Naive B cell (primary cell): ENCODE results near the gene RFX5. TPM values are rescaled to one million over a fixed set of nuclear protein-coding genes. Genes with fewer than 3 reads are reported as not detected.

Source experiments
- ATAC-seq, 2 donors: fragments of 150-1000 bp; cut with Tn5 transposase; 2 replicates each; pipeline ENCODE4 v1.10.0; 2021; ENCODE audit warnings: low read depth in 2 of 2, mild to moderate bottlenecking in 2 of 2, moderate library complexity in 2 of 2
- DNase-seq: peaks from one replicate; pipeline ENCODE4 v3.0.0; 2022
- H3K27ac Mint-ChIP-seq, 6 donors: one replicate each; pipeline ENCODE4 v1.8.0; 2020 to 2022; ENCODE audit warnings: mild to moderate bottlenecking in 6 of 6, mixed read lengths in 6 of 6, moderate library complexity in 5 of 6, inconsistent platforms in 2 of 6
- H3K27me3 Mint-ChIP-seq, 3 donors: one replicate each; pipeline ENCODE4 v1.8.0; 2021 to 2022; ENCODE audit warnings: mixed read lengths in 3 of 3, mild to moderate bottlenecking in 1 of 3
- H3K36me3 Mint-ChIP-seq, 2 donors: one replicate each; pipeline ENCODE4 v1.8.0; 2020 to 2022; ENCODE audit warnings: mixed read lengths in 2 of 2, inconsistent platforms in 1 of 2, mild to moderate bottlenecking in 1 of 2
- H3K4me1 Mint-ChIP-seq, 3 donors: one replicate each; pipeline ENCODE4 v1.8.0; 2020 to 2022; ENCODE audit warnings: mixed read lengths in 3 of 3, inconsistent platforms in 1 of 3, mild to moderate bottlenecking in 1 of 3, moderate library complexity in 1 of 3
- H3K4me3 Mint-ChIP-seq, 8 donors: one replicate each; pipeline ENCODE4 v1.8.0; 2020 to 2022; ENCODE audit warnings: mild to moderate bottlenecking in 8 of 8, mixed read lengths in 8 of 8, moderate library complexity in 8 of 8, inconsistent platforms in 2 of 8
- H3K9me3 Mint-ChIP-seq, 7 donors: one replicate each; pipeline ENCODE4 v1.8.0; 2020 to 2022; ENCODE audit warnings: mixed read lengths in 7 of 7, mild to moderate bottlenecking in 5 of 7, inconsistent platforms in 2 of 7, moderate library complexity in 1 of 7
- polyA plus RNA-seq, 6 donors: library from polyadenylated mRNA; unstranded; fragments of 300-500 nt; fragmentation: Illumina TruSeq; gene quantifications; one replicate each; pipeline ENCODE4 v1.2.3, GENCODE V29; 2021; ENCODE audit warnings: low read depth in 6 of 6

Gene RFX5
- polyA plus RNA-seq, 6 donors from 2014 or later = 113 to 139 (median 130) TPM

GRCh38 chr1:151347523-151348246, 633 bp upstream of the RFX5 start:
- peak overlapping the region; percentile 98 to 100 (median 99) for H3K27ac Mint-ChIP-seq
- no peaks in the 10 kb centered on the region for H3K27me3 Mint-ChIP-seq
- ATAC-seq (peak in 1 of 2 donors; percentile 3), DNase-seq (no peak)
- H3K9me3 Mint-ChIP-seq = peaks cover 0 to 12% (median 0%) of the 10 kb centered on the region in 7 donors
- peak overlapping the region; percentile 92 to 100 (median 97) for H3K4me3 Mint-ChIP-seq
- H3K36me3 Mint-ChIP-seq = peaks cover 7 to 33% of the 10 kb centered on the region in 2 donors
- peaks cover 44 to 55% (median 51%) of the 10 kb centered on the region in 3 donors for H3K4me1 Mint-ChIP-seq

- peak overlapping the region; percentile 92 to 100 (median 97) for H3K4me3 Mint-ChIP-seq
- H3K36me3 Mint-ChIP-seq = peaks cover 7 to 39% of the 10 kb centered on the region in 2 donors
- DNase-seq = peak; percentile 5
- peak overlapping the region; percentile 98 to 100 (median 99) for H3K27ac Mint-ChIP-seq
- H3K27me3 Mint-ChIP-seq = no peaks in the 10 kb centered on the region
- H3K9me3 Mint-ChIP-seq = peaks cover 0 to 8% (median 0%) of the 10 kb centered on the region in 7 donors
- peaks cover 49 to 62% (median 54%) of the 10 kb centered on the region in 3 donors for H3K4me1 Mint-ChIP-seq
- ATAC-seq = no peak
These were observed 827 bp downstream of the RFX5 start for GRCh38 chr1:151346082-151346768.

GRCh38 chr1:151344291-151344690, 2.8 kb downstream of the RFX5 start:
- Mint-ChIP-seq H3K4me3 (peak overlapping the region in 4 of 8 donors; percentile 16 to 68 (median 58)), H3K27ac (peak overlapping the region; percentile 49 to 99 (median 82)), H3K36me3 (peaks cover 7 to 39% of the 10 kb centered on the region in 2 donors)

GRCh38 chr1:151343587-151343986, 3.5 kb downstream of the RFX5 start:
- Mint-ChIP-seq H3K4me3 (peak overlapping the region in 7 of 8 donors; percentile 16 to 79 (median 58)), H3K36me3 (peaks cover 7 to 39% of the 10 kb centered on the region in 2 donors), H3K27me3 (no peaks in the 10 kb centered on the region), H3K4me1 (peaks cover 56 to 81% (median 65%) of the 10 kb centered on the region in 3 donors), H3K27ac (peak overlapping the region in 4 of 6 donors; percentile 49 to 99 (median 74)), H3K9me3 (no peaks in the 10 kb centered on the region)
- DNase-seq (no peak), ATAC-seq (no peak)

More at GRCh38 chr1:151344291-151344690, 2.8 kb downstream of the RFX5 start:
- Mint-ChIP-seq H3K4me1 (peaks cover 53 to 76% (median 65%) of the 10 kb centered on the region in 3 donors), H3K27me3 (no peaks in the 10 kb centered on the region), H3K9me3 (no peaks in the 10 kb centered on the region)
- ATAC-seq = no peak
- no peak for DNase-seq

GRCh38 chr1:151342569-151342968, 4.5 kb downstream of the RFX5 start:
- H3K9me3 Mint-ChIP-seq = no peaks in the 10 kb centered on the region
- H3K4me3 Mint-ChIP-seq = peak overlapping the region in 1 of 8 donors; percentile 23
- H3K4me1 Mint-ChIP-seq = peaks cover 49 to 74% (median 57%) of the 10 kb centered on the region in 3 donors
- H3K27ac Mint-ChIP-seq = peak overlapping the region in 5 of 6 donors; percentile 59 to 99 (median 90)
- no peaks in the 10 kb centered on the region for H3K27me3 Mint-ChIP-seq
- H3K36me3 Mint-ChIP-seq = peaks cover 7 to 39% of the 10 kb centered on the region in 2 donors
- DNase-seq (no peak), ATAC-seq (no peak)

- Mint-ChIP-seq H3K9me3 (no peaks in the 10 kb centered on the region), H3K36me3 (peaks cover 7 to 38% of the 10 kb centered on the region in 2 donors), H3K4me1 (peaks cover 46 to 69% (median 53%) of the 10 kb centered on the region in 3 donors), H3K27ac (peak overlapping the region in 2 of 6 donors; percentile 90 to 99), H3K27me3 (no peaks in the 10 kb centered on the region), H3K4me3 (peak overlapping the region in 1 of 8 donors; percentile 39)
- no peak for DNase-seq
- ATAC-seq = no peak
These were observed 5.0 kb downstream of the RFX5 start for GRCh38 chr1:151342021-151342420.

GRCh38 chr1:151340870-151341754, 5.9 kb downstream of the RFX5 start:
- ATAC-seq (peak; percentile 89 to 92), DNase-seq (peak; percentile 60)
- Mint-ChIP-seq H3K9me3 (no peaks in the 10 kb centered on the region), H3K27ac (peak overlapping the region; percentile 23 to 79 (median 42)), H3K4me3 (peak overlapping the region in 2 of 8 donors; percentile 3 to 34), H3K4me1 (peaks cover 43 to 67% (median 51%) of the 10 kb centered on the region in 3 donors), H3K27me3 (no peaks in the 10 kb centered on the region), H3K36me3 (peaks cover 3 to 29% of the 10 kb centered on the region in 2 donors)

- H3K27me3 Mint-ChIP-seq = no peaks in the 10 kb centered on the region
- DNase-seq (no peak), ATAC-seq (no peak)
- peak overlapping the region in 5 of 6 donors; percentile 43 to 93 (median 81) for H3K27ac Mint-ChIP-seq
- peaks cover 18 to 30% (median 20%) of the 10 kb centered on the region in 3 donors for H3K4me1 Mint-ChIP-seq
- no peaks in the 10 kb centered on the region for H3K9me3 Mint-ChIP-seq
- no peak overlapping the region for H3K4me3 Mint-ChIP-seq
- no peaks in the 10 kb centered on the region for H3K36me3 Mint-ChIP-seq
These were observed 10.5 kb downstream of the RFX5 start for GRCh38 chr1:151336556-151336955.

GRCh38 chr1:151334822-151335221, 12.2 kb downstream of the RFX5 start:
- Mint-ChIP-seq H3K4me3 (no peak overlapping the region), H3K4me1 (peaks cover 10 to 18% (median 13%) of the 10 kb centered on the region in 3 donors), H3K9me3 (no peaks in the 10 kb centered on the region), H3K36me3 (no peaks in the 10 kb centered on the region), H3K27me3 (no peaks in the 10 kb centered on the region), H3K27ac (no peak overlapping the region)
- DNase-seq (no peak), ATAC-seq (no peak)

GRCh38 chr1:151327903-151328674, 19.0 kb downstream of the RFX5 start:
- Mint-ChIP-seq H3K27ac (peak overlapping the region; percentile 95 to 100 (median 99)), H3K4me3 (peak overlapping the region; percentile 89 to 99 (median 98)), H3K9me3 (no peaks in the 10 kb centered on the region), H3K36me3 (peaks cover 7 to 9% of the 10 kb centered on the region in 2 donors), H3K27me3 (no peaks in the 10 kb centered on the region), H3K4me1 (peaks cover 30 to 43% (median 35%) of the 10 kb centered on the region in 3 donors)
- ATAC-seq (peak; percentile 4 to 8), DNase-seq (no peak)

- H3K9me3 Mint-ChIP-seq = no peaks in the 10 kb centered on the region
- H3K4me1 Mint-ChIP-seq = peaks cover 35 to 46% (median 41%) of the 10 kb centered on the region in 3 donors
- H3K27me3 Mint-ChIP-seq = no peaks in the 10 kb centered on the region
- ATAC-seq (peak; percentile 87), DNase-seq (peak; percentile 94)
- peak within 1 kb of the TSS; percentile 95 to 100 (median 99) for H3K27ac Mint-ChIP-seq
- peak within 1 kb of the TSS; percentile 89 to 99 (median 98) for H3K4me3 Mint-ChIP-seq
- peaks cover 7 to 9% of the 10 kb centered on the region in 2 donors for H3K36me3 Mint-ChIP-seq
These were observed 19.7 kb downstream of the RFX5 start, which contains the start of gene PI4KB for GRCh38 chr1:151327223-151327902. PI4KB (minus strand) TSS chr1:151327416; CDS start chr1:151316481, 10,935 bp downstream.
